Renal cortex interstitium (tissue), 11 donors: ENCODE measurements around the gene MRM1. TPM values are rescaled to one million over a fixed set of nuclear protein-coding genes. Genes with fewer than 3 reads are reported as not detected.
"Not testable (repeated sequence)": the region's sequence is repeated elsewhere in the genome, so short reads cannot be mapped to it uniquely, and the experiment has no call there.

Experiments used
- DNase-seq, 11 donors: peaks; one replicate each; pipeline ENCODE4 v3.0.0-alpha.2; 2013; ENCODE audit warnings: low read depth in 9 of 11, low spot score in 4 of 11; ENCODE audit errors: extremely low read depth in 1 of 11
- polyA plus RNA-seq, 3 donors: library from polyadenylated mRNA; unstranded; fragments of 120-200 nt; gene quantifications; one replicate each; pipeline ENCODE4 v1.2.1, GENCODE V29; 2013; ENCODE audit not compliant: insufficient read length in 3 of 3

The MRM1 gene
- polyA plus RNA-seq, 3 donors: 3.7 to 5.6 (median 4.3) TPM

- DNase-seq: no peak
Measured at GRCh38 chr17:36597866-36598777, 3.3 kb upstream of the MRM1 start.

GRCh38 chr17:36598951-36599401 is 2.4 kb upstream of the MRM1 start:
- DNase-seq: no peak

GRCh38 chr17:36599546-36600250 is 1.7 kb upstream of the MRM1 start:
- DNase-seq: no peak

GRCh38 chr17:36600465-36600864 is 918 bp upstream of the MRM1 start:
- no peak for DNase-seq

- DNase-seq: no peak
Measured at GRCh38 chr17:36600936-36601302, 464 bp upstream of the MRM1 start.

- no peak for DNase-seq
Measured at GRCh38 chr17:36602030-36602748, 806 bp downstream of the MRM1 start.

- peak in 2 of 11 donors; percentile 30 to 56 for DNase-seq
Measured at GRCh38 chr17:36602924-36603384, 1.6 kb downstream of the MRM1 start.

GRCh38 chr17:36605028-36605427 is 3.6 kb downstream of the MRM1 start:
- DNase-seq: not testable (repeated sequence)

- no peak for DNase-seq
Measured at GRCh38 chr17:36608280-36608679, 6.9 kb downstream of the MRM1 start.

GRCh38 chr17:36608794-36609497 is 7.6 kb downstream of the MRM1 start:
- DNase-seq: peak in 1 of 11 donors; percentile 62

GRCh38 chr17:36609498-36609862 is 8.1 kb downstream of the MRM1 start:
- no peak for DNase-seq

- DNase-seq: no peak
Measured at GRCh38 chr17:36610474-36610873, 9.1 kb downstream of the MRM1 start.

GRCh38 chr17:36611345-36612072 is 10.1 kb downstream of the MRM1 start:
- DNase-seq: no peak

- DNase-seq: no peak
Measured at GRCh38 chr17:36612323-36612722, 10.9 kb downstream of the MRM1 start.

GRCh38 chr17:36613155-36613554 is 11.8 kb downstream of the MRM1 start:
- DNase-seq: no peak

- no peak for DNase-seq
Measured at GRCh38 chr17:36614081-36614480, 12.7 kb downstream of the MRM1 start.

GRCh38 chr17:36614933-36615332 is 13.6 kb downstream of the MRM1 start:
- peak in 1 of 11 donors; percentile 57 for DNase-seq
